GM19193 (cell line): Measurements from ENCODE around the gene PIN1.

Experiments used
- POLR2A ChIP-seq: IDR thresholded peaks from 4 replicates; pipeline ENCODE4 v1.6.1; 2011; ENCODE audit not compliant: insufficient read depth, insufficient read length; ENCODE audit errors: extremely low read depth

The PIN1 gene

GRCh38 chr19:9865732-9866501 is 30.8 kb downstream of the PIN1 start:
- TF ChIP-seq POLR2A, result no peak

DNA sequence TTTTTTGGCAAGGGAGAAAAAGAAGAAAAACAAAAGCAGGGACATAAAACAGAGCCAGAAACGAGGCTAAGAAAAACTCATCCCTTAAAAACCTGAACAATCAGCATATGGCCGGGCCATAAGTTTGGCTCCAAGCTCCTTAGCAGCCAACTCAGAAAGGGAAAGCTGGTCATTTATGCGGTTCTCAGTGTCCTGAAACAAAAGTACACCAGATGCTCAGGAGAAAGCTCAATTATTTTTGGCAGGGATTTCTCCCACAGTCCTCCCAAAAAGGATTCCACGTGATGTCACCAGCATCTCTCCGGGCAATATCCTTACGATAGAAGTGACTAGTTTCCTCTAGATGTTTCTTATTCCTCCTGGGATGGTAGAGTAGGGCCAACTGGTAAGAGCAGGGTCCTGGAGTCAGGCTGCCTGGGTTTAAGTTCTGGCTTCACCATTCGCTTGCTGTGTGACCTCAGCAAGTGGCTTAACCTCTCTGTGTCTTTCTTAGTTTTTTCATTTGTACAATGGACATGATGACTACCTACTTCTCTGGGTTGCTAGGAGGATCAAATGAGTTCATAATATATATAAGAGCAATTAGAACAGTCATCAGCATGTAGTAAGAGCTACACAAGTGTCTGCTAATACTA is 34.0 kb downstream of the PIN1 start:
- no peak for TF ChIP-seq POLR2A

DNA sequence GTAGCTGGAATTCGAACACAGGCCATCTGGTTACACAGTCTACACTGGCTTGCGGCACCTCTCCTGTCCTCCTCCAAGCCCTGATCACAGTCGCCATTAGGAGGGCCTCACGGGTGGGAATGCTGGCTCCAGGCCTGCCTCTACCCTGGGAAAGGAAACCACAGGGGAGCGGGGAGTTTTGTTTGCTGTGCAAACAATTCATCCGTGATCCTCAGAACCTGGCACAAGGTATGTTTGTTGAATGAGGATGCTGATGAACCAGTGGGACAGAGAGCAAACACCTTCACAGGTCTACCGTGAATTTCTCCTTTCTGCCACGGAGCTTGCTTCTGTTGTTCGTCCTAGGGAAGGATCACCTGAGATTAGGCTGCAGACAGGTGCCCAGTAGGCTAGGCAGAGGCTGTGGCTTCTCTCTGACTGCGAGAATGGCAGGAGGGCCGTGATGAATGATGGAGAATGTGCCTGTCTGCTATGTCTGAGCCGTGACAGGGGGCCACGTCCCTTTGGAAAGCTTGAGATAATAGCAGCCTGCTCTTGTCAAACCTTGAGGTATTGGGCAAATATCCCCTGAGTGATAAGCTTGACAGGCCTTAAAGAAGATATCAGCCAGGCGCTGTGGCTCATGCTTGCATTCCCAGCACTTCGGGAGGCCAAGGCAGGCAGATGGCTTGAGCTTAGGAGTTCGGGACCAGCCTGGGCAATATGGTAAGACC is 36.7 kb downstream of the PIN1 start:
- no peak for TF ChIP-seq POLR2A

DNA sequence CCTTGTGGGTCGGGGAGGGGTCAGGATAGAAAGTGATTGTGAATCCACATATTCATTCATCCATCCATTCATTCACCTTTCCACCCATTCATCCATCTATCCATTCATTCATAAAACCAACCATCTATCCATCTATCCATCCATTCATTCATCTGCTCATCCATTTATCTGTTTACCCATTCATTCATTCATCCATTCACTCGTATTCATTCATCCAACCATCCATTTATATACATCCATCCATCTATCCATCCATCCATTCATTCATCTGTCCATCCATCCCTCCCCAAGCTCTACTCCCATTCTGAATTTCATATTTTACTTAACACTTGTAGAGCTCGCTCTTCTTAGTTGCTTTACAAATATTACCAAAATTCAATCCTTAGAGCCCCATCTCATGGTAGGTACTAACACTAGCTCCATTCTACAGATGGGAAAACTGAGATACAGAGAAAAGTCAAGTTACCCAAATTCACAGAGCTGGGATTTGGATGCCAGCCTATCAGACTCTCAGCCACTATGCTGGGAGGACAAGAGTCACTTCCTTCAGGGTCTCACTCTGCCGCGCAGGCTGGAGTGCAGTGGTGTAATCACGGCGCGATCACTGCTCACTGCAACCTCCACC is 37.6 kb downstream of the PIN1 start:
- no peak for TF ChIP-seq POLR2A

GRCh38 chr19:9875031-9875627 is 40.0 kb downstream of the PIN1 start:
- no peak for TF ChIP-seq POLR2A

- TF ChIP-seq POLR2A, result no peak
Measured at GRCh38 chr19:9875796-9876195, 40.7 kb downstream of the PIN1 start.

DNA sequence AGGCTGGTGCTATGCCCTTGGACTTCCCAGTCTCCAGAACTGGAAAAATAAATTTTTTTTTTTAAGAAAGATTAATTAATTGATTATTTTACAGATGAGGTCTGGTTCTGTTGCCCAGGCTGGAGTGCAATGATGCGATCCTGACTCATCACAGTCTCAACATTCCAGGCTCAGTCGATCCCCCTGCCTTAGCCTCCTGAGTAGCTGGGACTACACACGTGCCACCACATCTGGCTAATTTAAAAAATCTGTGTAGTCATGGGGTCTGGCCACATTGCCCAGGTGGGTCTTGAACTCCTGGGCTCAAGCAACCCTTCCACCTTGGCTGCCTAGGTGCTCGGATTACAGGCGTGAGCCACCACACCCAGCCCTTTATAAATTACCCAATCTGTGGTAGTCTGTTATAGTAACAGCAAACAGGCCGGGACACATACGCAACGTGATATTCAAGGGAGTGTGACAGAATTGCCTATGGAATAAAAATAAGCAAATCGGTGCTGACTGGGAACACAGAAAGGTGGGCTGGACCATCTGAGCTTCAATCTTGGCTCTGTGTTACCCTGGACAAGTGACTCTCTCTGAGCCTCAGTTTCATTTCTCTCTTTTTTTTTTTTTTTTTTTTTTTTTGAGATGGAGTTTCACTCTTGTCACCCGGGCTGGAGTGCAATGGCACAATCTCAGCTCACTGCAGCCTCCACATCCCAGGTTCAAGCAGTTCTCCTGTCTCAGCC is 42.8 kb downstream of the PIN1 start:
- TF ChIP-seq POLR2A, result no peak

- TF ChIP-seq POLR2A, result no peak
Measured at GRCh38 chr19:9878511-9879196, 43.5 kb downstream of the PIN1 start.

- no peak for TF ChIP-seq POLR2A
Measured at GRCh38 chr19:9881720-9882119, 46.6 kb downstream of the PIN1 start.

DNA sequence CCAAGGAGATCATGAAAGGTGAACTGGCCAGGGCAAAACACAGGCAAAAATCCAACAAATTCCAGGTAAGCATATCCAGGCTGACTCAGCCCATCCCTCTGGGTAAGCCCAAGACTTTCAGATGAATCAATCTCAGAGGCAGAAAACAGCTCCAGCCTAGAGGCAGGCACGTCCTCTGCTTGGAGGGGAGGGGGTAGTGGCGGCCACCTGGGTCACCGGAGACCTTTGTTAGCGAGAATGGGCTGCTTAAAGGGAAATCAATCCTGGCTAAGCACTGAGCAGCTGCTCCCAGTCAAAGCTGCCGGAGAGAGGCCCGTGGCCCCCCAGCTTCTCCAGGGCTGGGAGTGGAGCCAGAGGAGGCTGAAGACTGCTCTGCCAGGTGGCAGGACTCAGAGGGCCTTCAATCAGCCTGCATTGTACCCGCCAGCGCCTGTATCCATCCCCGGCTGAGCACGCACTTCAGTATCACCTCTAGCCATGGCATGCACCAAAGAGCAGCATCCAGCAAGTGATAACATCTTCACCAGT is 48.2 kb downstream of the PIN1 start:
- no peak for TF ChIP-seq POLR2A

DNA sequence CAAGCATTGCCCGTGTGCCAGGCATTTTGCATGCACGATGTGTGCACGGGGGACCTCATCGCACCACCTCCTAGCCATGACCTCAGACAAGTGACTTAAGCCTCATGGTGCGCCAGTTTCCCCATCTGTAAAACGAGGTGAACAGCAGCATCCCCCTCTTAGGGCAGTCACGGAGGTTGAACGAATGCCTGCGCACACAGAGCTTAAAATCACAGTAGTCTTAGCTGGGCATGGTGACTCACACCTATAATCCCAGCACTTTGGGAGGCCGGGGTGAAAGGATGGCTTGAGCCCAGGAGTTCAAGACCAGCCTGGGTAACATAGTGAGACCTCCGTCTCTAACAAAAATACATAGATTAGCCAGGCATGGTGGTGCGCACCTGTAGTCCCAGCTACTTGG is 48.6 kb downstream of the PIN1 start:
- TF ChIP-seq POLR2A, result no peak

- no peak for TF ChIP-seq POLR2A
Measured at GRCh38 chr19:9885077-9885552, 50.0 kb downstream of the PIN1 start.

DNA sequence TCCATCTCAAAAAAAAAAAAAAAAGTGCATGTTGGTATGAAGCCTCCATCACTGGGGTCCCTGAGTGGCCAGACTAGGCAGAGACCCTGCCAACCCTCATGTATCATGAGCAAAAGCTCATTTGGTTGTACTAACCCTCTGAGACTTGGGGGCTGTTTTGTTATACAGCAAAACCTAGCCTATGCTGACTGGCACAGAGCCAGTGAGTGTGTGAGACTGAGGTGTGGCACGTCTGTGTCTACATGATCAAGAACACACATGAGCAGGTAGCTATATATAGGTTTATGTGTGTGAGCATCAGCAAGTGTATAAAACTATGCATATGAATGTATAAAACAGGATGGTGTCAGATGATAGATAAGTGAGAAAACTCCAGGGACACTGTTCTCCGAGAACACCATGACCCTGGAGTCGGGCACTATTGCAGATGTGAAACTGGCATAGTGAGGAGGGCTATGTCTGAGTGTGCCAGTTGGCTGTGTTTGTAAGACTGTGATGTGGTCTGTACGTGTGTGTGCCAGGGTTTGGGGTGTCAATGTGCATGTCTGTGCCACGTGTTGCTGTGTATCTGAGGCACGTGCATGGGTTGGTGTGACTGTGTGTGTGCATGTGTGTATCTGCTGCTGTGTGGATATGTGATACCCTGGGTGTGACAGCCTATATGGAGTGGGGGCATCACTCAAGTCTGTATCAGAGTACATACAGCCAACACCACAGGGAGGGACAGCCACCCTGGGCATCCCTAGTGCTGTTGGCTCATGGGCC is 56.7 kb downstream of the PIN1 start:
- no peak for TF ChIP-seq POLR2A
